Measurements from ENCODE around the gene MRPS23. TPM values are rescaled to one million over a fixed set of nuclear protein-coding genes. Genes with fewer than 3 reads are reported as not detected.
A peak's percentile ranks its signal among the peaks of the same experiment; 100 is the strongest.

MRPS23 gene
- total and polyA plus RNA-seq, 2 of the 13 experiments (the other 11 are each of a cell fraction or from before 2014, with no cell fraction given) = 63.2 to 181 TPM

GRCh38 chr17:57879437-57880085 is 29.7 kb upstream of the MRPS23 start (continued):
- TF ChIP-seq RFX1 (IDR thresholded peaks at IDR 0.05) (no peak), RCOR2 (CRISPR knock-in tag; IDR thresholded peaks at IDR 0.05) (no peak; the same call in 1 of the 2 replicates), ZNF792 (CRISPR knock-in tag; IDR thresholded peaks at IDR 0.05) (no peak), KAT8 (CRISPR knock-in tag; IDR thresholded peaks at IDR 0.05) (no peak), GABPA (IDR thresholded peaks at IDR 0.05; ENCODE audit: low read depth, low read length) (no peak), GABPA (CRISPR knock-in tag; IDR thresholded peaks at IDR 0.05; ENCODE audit: low read depth) (no peak), IRF9 (CRISPR knock-in tag; IDR thresholded peaks at IDR 0.05; ENCODE audit: borderline replicate concordance) (peak; percentile 40; the same call in 1 of the 2 replicates), REXO4 (CRISPR knock-in tag; IDR thresholded peaks at IDR 0.05; ENCODE audit: borderline replicate concordance) (no peak), ZNF891 (CRISPR knock-in tag; IDR thresholded peaks at IDR 0.05) (peak; percentile 47; the same call in 1 of the 2 replicates), TBX2 (CRISPR knock-in tag; IDR thresholded peaks at IDR 0.05; ENCODE audit: borderline replicate concordance) (peak; percentile 27; the same call in 1 of the 2 replicates), AKAP8 (CRISPR knock-in tag; IDR thresholded peaks at IDR 0.05) (0 out of 2 replicates have a peak, but pooled peaks have one; percentile 52), ZFP41 (CRISPR knock-in tag; IDR thresholded peaks at IDR 0.05; ENCODE audit: borderline replicate concordance) (no peak), MYNN (CRISPR knock-in tag; IDR thresholded peaks at IDR 0.05; ENCODE audit: low read depth) (no peak), MAFK (conservative IDR thresholded peaks at IDR 0.05 in 1 of 2, IDR thresholded peaks at IDR 0.05 in 1 of 2; ENCODE audit: low read length in 2 of 2) (no peak), ZNF569 (CRISPR knock-in tag; IDR thresholded peaks at IDR 0.05; ENCODE audit: borderline replicate concordance) (no peak), TFDP1 (CRISPR knock-in tag; IDR thresholded peaks at IDR 0.05; ENCODE audit: borderline replicate concordance) (no peak; the same call in 1 of the 2 replicates), LBX2 (CRISPR knock-in tag; IDR thresholded peaks at IDR 0.05; ENCODE audit: borderline replicate concordance) (no peak), ZNF407 (CRISPR knock-in tag; IDR thresholded peaks at IDR 0.05; ENCODE audit: not compliant biosample characterization) (no peak), TCF7 (IDR thresholded peaks at IDR 0.05; ENCODE audit: low read depth) (peak; percentile 85), MIER2 (CRISPR knock-in tag; IDR thresholded peaks at IDR 0.05) (no peak)

Measured in HepG2 (cell line).